IMR-90 (cell line): Measurements from ENCODE around the gene CLRN1.

Source experiments
- CEBPB ChIP-seq: IDR thresholded peaks from 2 replicates; pipeline ENCODE4 v1.6.1; 2012; ENCODE audit warnings: low read depth, low read length, improper control_type of control experiment
- CHD1 ChIP-seq: IDR thresholded peaks from 2 replicates; pipeline ENCODE4 v1.6.1; 2012; ENCODE audit warnings: low read depth, low read length, improper control_type of control experiment
- MAFK ChIP-seq: IDR thresholded peaks from 2 replicates; pipeline ENCODE4 v1.6.1; 2012; ENCODE audit warnings: low read depth, low read length, improper control_type of control experiment
- MXI1 ChIP-seq: IDR thresholded peaks from 2 replicates; pipeline ENCODE4 v1.6.1; 2012; ENCODE audit warnings: low read depth, mild to moderate bottlenecking, low read length, moderate library complexity, borderline replicate concordance
- POLR2A ChIP-seq: IDR thresholded peaks from 2 replicates; pipeline ENCODE4 v1.6.1; 2012; ENCODE audit warnings: mild to moderate bottlenecking, low read depth, low read length
- RAD21 ChIP-seq: IDR thresholded peaks from 2 replicates; pipeline ENCODE4 v1.6.1; 2012; ENCODE audit warnings: low read length, improper control_type of control experiment
- RCOR1 ChIP-seq: IDR thresholded peaks from 2 replicates; pipeline ENCODE4 v1.6.1; 2012; ENCODE audit warnings: mild to moderate bottlenecking, low read length, improper control_type of control experiment; ENCODE audit not compliant: insufficient replicate concordance
- RFX5 ChIP-seq: IDR thresholded peaks from 2 replicates; pipeline ENCODE4 v1.8.0; 2012; ENCODE audit warnings: low read depth, mild to moderate bottlenecking, low read length, moderate library complexity
- SMC3 ChIP-seq: fragments of 150-350 bp; IDR thresholded peaks from 2 replicates; pipeline ENCODE4 v1.6.1; 2016; ENCODE audit warnings: low read depth, mild to moderate bottlenecking, antibody characterized with exemption, low read length, moderate library complexity
- TF ChIP-seq, protein P1 (sequence below): conservative IDR thresholded peaks from 2 replicates; pipeline ENCODE4 v1.5.1; 2012; ENCODE audit warnings: mild to moderate bottlenecking, low read depth, low read length, improper control_type of control experiment
- TF ChIP-seq, protein P2 (sequence below): fragments of 150-350 bp; IDR thresholded peaks from 2 replicates; pipeline ENCODE4 v1.6.1; 2017; ENCODE audit warnings: mild to moderate bottlenecking, antibody characterized with exemption, low read length, low read depth
- TF ChIP-seq, protein P3 (sequence below): fragments of 150-350 bp; IDR thresholded peaks from 2 replicates; pipeline ENCODE4 v1.6.1; 2016; ENCODE audit warnings: low read depth, mild to moderate bottlenecking, low read length, moderate library complexity, borderline replicate concordance

DNA sequence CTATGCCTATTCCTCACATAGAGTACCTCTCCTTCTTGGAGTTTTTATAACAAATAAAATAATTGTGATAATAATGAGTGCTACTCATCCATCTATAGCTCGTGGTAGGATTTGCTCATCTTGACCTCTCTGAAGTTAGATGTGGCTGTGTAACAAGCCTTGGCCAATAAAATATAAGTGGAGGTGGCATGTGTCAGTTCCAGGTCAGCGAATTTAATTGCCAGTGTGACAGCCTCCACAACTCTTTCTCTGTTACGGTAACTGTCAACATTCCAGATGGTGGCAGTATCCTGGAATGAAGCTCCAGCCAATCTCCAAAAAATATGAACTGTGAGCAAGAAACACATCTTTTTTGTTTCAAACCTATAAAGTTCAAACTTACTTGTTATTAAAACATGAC lies 13.8 kb downstream of the CLRN1 start:
- TF ChIP-seq, protein P1, sequence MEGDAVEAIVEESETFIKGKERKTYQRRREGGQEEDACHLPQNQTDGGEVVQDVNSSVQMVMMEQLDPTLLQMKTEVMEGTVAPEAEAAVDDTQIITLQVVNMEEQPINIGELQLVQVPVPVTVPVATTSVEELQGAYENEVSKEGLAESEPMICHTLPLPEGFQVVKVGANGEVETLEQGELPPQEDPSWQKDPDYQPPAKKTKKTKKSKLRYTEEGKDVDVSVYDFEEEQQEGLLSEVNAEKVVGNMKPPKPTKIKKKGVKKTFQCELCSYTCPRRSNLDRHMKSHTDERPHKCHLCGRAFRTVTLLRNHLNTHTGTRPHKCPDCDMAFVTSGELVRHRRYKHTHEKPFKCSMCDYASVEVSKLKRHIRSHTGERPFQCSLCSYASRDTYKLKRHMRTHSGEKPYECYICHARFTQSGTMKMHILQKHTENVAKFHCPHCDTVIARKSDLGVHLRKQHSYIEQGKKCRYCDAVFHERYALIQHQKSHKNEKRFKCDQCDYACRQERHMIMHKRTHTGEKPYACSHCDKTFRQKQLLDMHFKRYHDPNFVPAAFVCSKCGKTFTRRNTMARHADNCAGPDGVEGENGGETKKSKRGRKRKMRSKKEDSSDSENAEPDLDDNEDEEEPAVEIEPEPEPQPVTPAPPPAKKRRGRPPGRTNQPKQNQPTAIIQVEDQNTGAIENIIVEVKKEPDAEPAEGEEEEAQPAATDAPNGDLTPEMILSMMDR, result no peak
- TF ChIP-seq SMC3 (no peak), CEBPB (no peak), MXI1 (no peak), POLR2A (no peak), CHD1 (no peak), RFX5 (no peak), RCOR1 (no peak), RAD21 (no peak), MAFK (no peak)
- TF ChIP-seq, protein P2, sequence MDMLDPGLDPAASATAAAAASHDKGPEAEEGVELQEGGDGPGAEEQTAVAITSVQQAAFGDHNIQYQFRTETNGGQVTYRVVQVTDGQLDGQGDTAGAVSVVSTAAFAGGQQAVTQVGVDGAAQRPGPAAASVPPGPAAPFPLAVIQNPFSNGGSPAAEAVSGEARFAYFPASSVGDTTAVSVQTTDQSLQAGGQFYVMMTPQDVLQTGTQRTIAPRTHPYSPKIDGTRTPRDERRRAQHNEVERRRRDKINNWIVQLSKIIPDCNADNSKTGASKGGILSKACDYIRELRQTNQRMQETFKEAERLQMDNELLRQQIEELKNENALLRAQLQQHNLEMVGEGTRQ, result no peak
- TF ChIP-seq, protein P3, sequence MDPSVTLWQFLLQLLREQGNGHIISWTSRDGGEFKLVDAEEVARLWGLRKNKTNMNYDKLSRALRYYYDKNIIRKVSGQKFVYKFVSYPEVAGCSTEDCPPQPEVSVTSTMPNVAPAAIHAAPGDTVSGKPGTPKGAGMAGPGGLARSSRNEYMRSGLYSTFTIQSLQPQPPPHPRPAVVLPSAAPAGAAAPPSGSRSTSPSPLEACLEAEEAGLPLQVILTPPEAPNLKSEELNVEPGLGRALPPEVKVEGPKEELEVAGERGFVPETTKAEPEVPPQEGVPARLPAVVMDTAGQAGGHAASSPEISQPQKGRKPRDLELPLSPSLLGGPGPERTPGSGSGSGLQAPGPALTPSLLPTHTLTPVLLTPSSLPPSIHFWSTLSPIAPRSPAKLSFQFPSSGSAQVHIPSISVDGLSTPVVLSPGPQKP, result no peak
